ENCODE measurements around the gene LALBA. TPM values are rescaled to one million over a fixed set of nuclear protein-coding genes. Genes with fewer than 3 reads are reported as not detected.

The LALBA gene
- total and polyA plus RNA-seq, 2 of the 8 experiments (the other 6 are each of a cell fraction or from before 2014, with no cell fraction given), result not detected

- Histone ChIP-seq H3K4me2 (ENCODE audit: insufficient read depth in 1 of 2, low read depth in 2 of 2, low read length in 2 of 2) (no peak within 1 kb of the TSS), H3K9ac (replicated peaks in 1 of 4; ENCODE audit: extremely low read depth in 1 of 4, low read depth in 3 of 4, low read length in 3 of 4) (no peak within 1 kb of the TSS), H3K27me3 (replicated peaks in 1 of 4; ENCODE audit: control insufficient read depth in 3 of 4, extremely low read depth in 1 of 4, insufficient read depth in 3 of 4, low read length in 3 of 4) (no peaks in the 10 kb centered on the region), H3K4ac (replicated peaks; ENCODE audit: insufficient read length, low read depth, low read length) (no peak within 1 kb of the TSS), H3K4me3 (ENCODE audit: extremely low read depth in 1 of 4, insufficient read depth in 2 of 4, low read depth in 3 of 4, low read length in 4 of 4) (no peak within 1 kb of the TSS), H2BK12ac (ENCODE audit: low read depth, low read length) (no peak within 1 kb of the TSS), H3K79me1 (ENCODE audit: low read depth, low read length) (no peaks in the 10 kb centered on the region), H4K20me1 (replicated peaks in 1 of 2; ENCODE audit: control insufficient read depth in 1 of 2, insufficient read depth in 2 of 2, low read length in 2 of 2) (no peaks in the 10 kb centered on the region), H3K79me2 (ENCODE audit: control insufficient read depth in 1 of 2, insufficient read depth in 2 of 2, low read length in 2 of 2) (no peaks in the 10 kb centered on the region), H3K14ac (ENCODE audit: insufficient read length) (no peak within 1 kb of the TSS), H3K23ac (ENCODE audit: insufficient read length) (no peak within 1 kb of the TSS), H3K36me3 (ENCODE audit: control insufficient read depth in 2 of 4, insufficient read depth in 4 of 4, low read length in 3 of 4) (no peaks in the 10 kb centered on the region), H2BK20ac (ENCODE audit: low read length) (no peak within 1 kb of the TSS), H3K56ac (replicated peaks; ENCODE audit: insufficient read length, low read depth, low read length) (no peak within 1 kb of the TSS), H2BK5ac (ENCODE audit: low read depth, low read length) (no peak within 1 kb of the TSS), H3K18ac (ENCODE audit: extremely low read depth, low read length) (no peak within 1 kb of the TSS), H3K27ac (ENCODE audit: low read depth, low read length) (no peak within 1 kb of the TSS), H4K5ac (ENCODE audit: insufficient read length, low read depth, low read length) (no peak within 1 kb of the TSS), H2BK120ac (replicated peaks; ENCODE audit: low read depth, low read length) (no peak within 1 kb of the TSS), H2AFZ (ENCODE audit: low read length) (no peak within 1 kb of the TSS), H3K9me3 (ENCODE audit: insufficient read depth in 2 of 2, low read depth in 1 of 2, low read length in 1 of 2) (peaks cover 0 to 5% of the 10 kb centered on the region in 2 experiments; a peak in 2 of 4 replicates), H3K4me1 (replicated peaks in 1 of 4; ENCODE audit: control insufficient read depth in 3 of 4, insufficient read depth in 4 of 4, low read length in 3 of 4) (no peaks in the 10 kb centered on the region), H4K91ac (replicated peaks; ENCODE audit: insufficient read length, low read length) (no peak within 1 kb of the TSS), H3K23me2 (ENCODE audit: low read depth, low read length) (no peaks in the 10 kb centered on the region), H4K8ac (ENCODE audit: extremely low read depth, insufficient read depth, low read length) (no peak within 1 kb of the TSS), H2BK15ac (ENCODE audit: low read length) (no peak within 1 kb of the TSS), H2AK5ac (ENCODE audit: low read depth, low read length) (no peak within 1 kb of the TSS)
- no peak for TF ChIP-seq HDAC2 (IDR thresholded peaks at IDR 0.05; ENCODE audit: borderline replicate concordance in 1 of 2, low read depth in 2 of 2, low read length in 2 of 2)
- no peak for TF ChIP-seq TBP (IDR thresholded peaks at IDR 0.05; ENCODE audit: low read depth, low read length)
- no peak for TF ChIP-seq CREB1 (IDR thresholded peaks at IDR 0.05)
- no peak for TF ChIP-seq EP300 (IDR thresholded peaks at IDR 0.05; ENCODE audit: borderline replicate concordance in 1 of 2, low read depth in 2 of 2, low read length in 2 of 2)
- TF ChIP-seq GTF2F1 (IDR thresholded peaks at IDR 0.05; ENCODE audit: borderline replicate concordance, low read depth, low read length), result no peak
- no peak for TF ChIP-seq TAF7 (optimal IDR thresholded peaks at IDR 0.05; ENCODE audit: borderline replicate concordance, low read depth, low read length)
- TF ChIP-seq NANOG (IDR thresholded peaks at IDR 0.05; ENCODE audit: insufficient read depth, low read depth, low read length, poor library complexity, severe bottlenecking), result no peak
- TF ChIP-seq YY1 (IDR thresholded peaks at IDR 0.05; ENCODE audit: low read depth, low read length), result no peak
- TF ChIP-seq BCL11A (IDR thresholded peaks at IDR 0.05; ENCODE audit: low read depth in 2 of 2, low read length in 2 of 2), result no peak
- TF ChIP-seq SIRT6 (IDR thresholded peaks at IDR 0.05; ENCODE audit: low read length), result no peak
- TF ChIP-seq CTBP2 (IDR thresholded peaks at IDR 0.05; ENCODE audit: borderline replicate concordance, insufficient read depth, insufficient read length, low read length), result no peak
- 96% methylated on average over 5 of the region's 5 CpGs; no CpG with 5 or more reads in 1 of the 2 experiments for WGBS, 2 experiments (ENCODE audit: extremely low coverage in 1 of 2, insufficient coverage in 1 of 2, insufficient read length in 1 of 2, insufficient replicate concordance in 2 of 2, low coverage in 1 of 2, low lambda C conversion rate in 2 of 2, missing lambda C conversion rate in 1 of 2)
- no peak for FAIRE-seq
- ChIA-PET CTCF (ENCODE audit: partially characterized antibody) (interaction anchor here (1.1 kb wide), 1 partner anchor 68 kb away, joined by 4 read pairs; no protein-coding TSS in a partner anchor), POLR2A (ENCODE audit: partially characterized antibody) (no interaction called here)
- DNase-seq (ENCODE audit: low read depth in 1 of 2, low spot score in 2 of 2), result no peak
Observed at GRCh38 chr12:48525332-48525731, 44.5 kb downstream of the LALBA start, which contains the start of gene OR8S1. Gene OR8S1 (plus strand): TSS chr12:48525632. CDS start chr12:48525632, 0 bp downstream.

All from H1 (cell line).